ENCODE data around the gene CSE1L. TPM values are rescaled to one million over a fixed set of nuclear protein-coding genes. Genes with fewer than 3 reads are reported as not detected.

The CSE1L gene
- total RNA-seq, 2 experiments from 2014 or later: 115 TPM

GRCh38 chr20:49030954-49031619, 15.0 kb upstream of the CSE1L start:
- Mint-ChIP-seq H3K27me3 (no peaks in the 10 kb centered on the region), H3K4me1 (ENCODE audit: low read depth) (no peaks in the 10 kb centered on the region), H3K27ac (no peak overlapping the region), H3K36me3 (ENCODE audit: low read depth) (peaks cover 28% of the 10 kb centered on the region), H3K9me3 (no peaks in the 10 kb centered on the region), H3K4me3 (no peak overlapping the region)
- no peak for DNase-seq
- no peak for ATAC-seq
- CTCF ChIA-PET: interaction anchor here (1.2 to 1.7 kb wide), 4 partner anchors 14 to 186 kb away, joined by 3 to 5 read pairs (median 4); no protein-coding TSS in a partner anchor
- POLR2A ChIA-PET: interaction anchor here (0.8 to 1.5 kb wide), 2 partner anchors 15 to 25 kb away, joined by 5 read pairs; partner anchors contain the start of gene CSE1L
- intact Hi-C loops (cut with micrococcal nuclease): no loop called here
- TF ChIP-seq, protein P1, sequence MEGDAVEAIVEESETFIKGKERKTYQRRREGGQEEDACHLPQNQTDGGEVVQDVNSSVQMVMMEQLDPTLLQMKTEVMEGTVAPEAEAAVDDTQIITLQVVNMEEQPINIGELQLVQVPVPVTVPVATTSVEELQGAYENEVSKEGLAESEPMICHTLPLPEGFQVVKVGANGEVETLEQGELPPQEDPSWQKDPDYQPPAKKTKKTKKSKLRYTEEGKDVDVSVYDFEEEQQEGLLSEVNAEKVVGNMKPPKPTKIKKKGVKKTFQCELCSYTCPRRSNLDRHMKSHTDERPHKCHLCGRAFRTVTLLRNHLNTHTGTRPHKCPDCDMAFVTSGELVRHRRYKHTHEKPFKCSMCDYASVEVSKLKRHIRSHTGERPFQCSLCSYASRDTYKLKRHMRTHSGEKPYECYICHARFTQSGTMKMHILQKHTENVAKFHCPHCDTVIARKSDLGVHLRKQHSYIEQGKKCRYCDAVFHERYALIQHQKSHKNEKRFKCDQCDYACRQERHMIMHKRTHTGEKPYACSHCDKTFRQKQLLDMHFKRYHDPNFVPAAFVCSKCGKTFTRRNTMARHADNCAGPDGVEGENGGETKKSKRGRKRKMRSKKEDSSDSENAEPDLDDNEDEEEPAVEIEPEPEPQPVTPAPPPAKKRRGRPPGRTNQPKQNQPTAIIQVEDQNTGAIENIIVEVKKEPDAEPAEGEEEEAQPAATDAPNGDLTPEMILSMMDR (IDR thresholded peaks at IDR 0.05): no peak

DNA sequence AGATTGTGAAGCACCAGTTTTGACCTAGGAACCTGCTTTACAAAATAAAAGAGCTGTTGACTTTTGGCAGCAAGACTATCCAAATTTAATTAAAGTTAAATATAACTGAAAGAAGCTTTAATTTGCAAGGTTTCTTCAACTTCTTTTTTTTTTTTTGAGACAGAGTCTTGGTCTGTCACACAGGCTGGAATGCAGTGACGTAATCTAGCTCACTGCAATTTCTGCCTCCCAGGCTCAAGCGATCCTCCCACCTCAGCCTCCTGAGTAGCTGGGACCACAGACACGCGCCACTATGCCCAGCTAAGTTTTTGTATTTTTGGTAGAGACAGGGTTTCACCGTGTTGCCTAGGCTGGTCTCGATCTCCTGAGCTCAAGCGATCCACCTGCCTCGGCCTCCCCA, 13.7 kb upstream of the CSE1L start:
- no peaks in the 10 kb centered on the region for H3K9me3 Mint-ChIP-seq
- intact Hi-C loops (cut with micrococcal nuclease): no loop called here
- peaks cover 2% of the 10 kb centered on the region for H3K4me1 Mint-ChIP-seq (ENCODE audit: low read depth)
- ATAC-seq (no peak), DNase-seq (no peak)
- no peak overlapping the region for H3K27ac Mint-ChIP-seq
- H3K4me3 Mint-ChIP-seq: no peak overlapping the region
- ChIA-PET CTCF (no interaction called here), POLR2A (interaction anchor here (0.7 kb wide), 1 partner anchor 127 kb away, joined by 3 read pairs; no protein-coding TSS in a partner anchor)
- TF ChIP-seq, protein P1 (IDR thresholded peaks at IDR 0.05): no peak
- H3K27me3 Mint-ChIP-seq: no peaks in the 10 kb centered on the region
- H3K36me3 Mint-ChIP-seq (ENCODE audit: low read depth): peaks cover 26% of the 10 kb centered on the region

DNA sequence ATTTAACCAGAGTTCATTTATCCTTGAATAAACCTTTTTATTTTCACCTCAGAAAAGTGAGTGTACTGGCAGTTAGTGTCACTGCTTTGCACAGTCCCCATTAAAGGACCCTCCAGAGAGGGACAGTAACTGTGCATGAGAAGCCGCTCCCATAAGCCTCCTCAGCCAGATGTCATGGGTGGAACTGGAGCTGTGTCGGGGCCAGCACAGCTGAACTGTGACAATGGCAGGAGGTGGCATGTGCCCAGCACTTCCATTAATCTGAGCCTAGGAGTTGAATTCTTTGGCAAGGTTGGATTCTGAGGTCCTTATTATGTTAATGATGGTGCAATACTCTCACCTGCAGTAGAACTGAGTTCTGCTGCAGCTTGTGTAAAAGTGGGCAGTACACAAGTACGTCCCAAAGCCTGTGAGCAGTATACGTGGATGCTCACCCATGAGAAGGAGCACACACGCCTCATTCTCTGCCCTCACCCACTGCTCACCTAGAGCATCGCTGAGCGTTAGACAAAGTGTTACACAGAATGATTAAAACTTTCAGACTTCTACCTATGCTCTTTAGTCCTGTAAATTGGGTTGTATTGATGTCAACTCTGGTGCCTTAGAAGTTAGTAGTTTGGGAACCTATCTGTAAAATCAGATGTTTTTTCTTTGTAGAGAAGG, 11.9 kb upstream of the CSE1L start:
- peaks cover 17% of the 10 kb centered on the region for H3K36me3 Mint-ChIP-seq (ENCODE audit: low read depth)
- ChIA-PET POLR2A (interaction anchor here (0.6 kb wide), 1 partner anchor 92 kb away, joined by 3 read pairs; no protein-coding TSS in a partner anchor), CTCF (no interaction called here)
- H3K27me3 Mint-ChIP-seq: no peaks in the 10 kb centered on the region
- no peak overlapping the region for H3K4me3 Mint-ChIP-seq
- H3K9me3 Mint-ChIP-seq: no peaks in the 10 kb centered on the region
- peaks cover 12% of the 10 kb centered on the region for H3K4me1 Mint-ChIP-seq (ENCODE audit: low read depth)
- intact Hi-C loops (cut with micrococcal nuclease): no loop called here
- TF ChIP-seq, protein P1 (IDR thresholded peaks at IDR 0.05): no peak
- DNase-seq (no peak), ATAC-seq (no peak)
- H3K27ac Mint-ChIP-seq: no peak overlapping the region

DNA sequence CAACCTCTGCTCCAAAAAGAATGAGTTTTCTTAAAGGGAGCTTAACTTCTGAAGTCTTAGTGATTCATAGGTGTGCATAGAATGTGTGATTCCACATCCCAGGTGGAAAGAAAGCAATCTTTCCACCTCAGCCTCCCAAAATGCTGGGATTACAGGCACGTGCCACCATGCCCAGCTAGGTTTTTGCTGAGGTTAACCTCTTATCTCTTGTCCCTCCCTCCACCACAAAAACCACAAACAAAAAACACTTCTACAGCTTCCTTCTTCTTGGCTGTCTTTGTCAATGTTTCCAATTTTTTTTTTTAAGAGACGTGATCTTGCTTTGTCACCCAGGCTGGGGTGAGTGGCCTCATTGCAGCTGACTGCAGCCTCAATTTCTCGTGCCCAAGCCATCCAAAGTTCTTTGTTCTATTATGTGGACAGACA, 8.1 kb upstream of the CSE1L start:
- POLR2A ChIA-PET: interaction anchor here (0.5 to 2.7 kb wide), 7 partner anchors 9 to 105 kb away, joined by 3 to 30 read pairs (median 3); partner anchors contain the start of gene CSE1L
- CTCF ChIA-PET: interaction anchor here (0.8 to 1.3 kb wide), 4 partner anchors 9 to 180 kb away, joined by 3 to 4 read pairs (median 3); no protein-coding TSS in a partner anchor
- intact Hi-C loops (cut with micrococcal nuclease): no loop called here
- no peak overlapping the region for H3K4me3 Mint-ChIP-seq
- DNase-seq: peak; percentile 44
- TF ChIP-seq, protein P1 (IDR thresholded peaks at IDR 0.05): no peak
- H3K27ac Mint-ChIP-seq: peak overlapping the region; percentile 49
- peak; percentile 83 for ATAC-seq
- H3K9me3 Mint-ChIP-seq: no peaks in the 10 kb centered on the region
- peaks cover 14% of the 10 kb centered on the region for H3K4me1 Mint-ChIP-seq (ENCODE audit: low read depth)
- H3K27me3 Mint-ChIP-seq: no peaks in the 10 kb centered on the region
- H3K36me3 Mint-ChIP-seq (ENCODE audit: low read depth): peaks cover 11% of the 10 kb centered on the region

GRCh38 chr20:49039854-49040253, 6.3 kb upstream of the CSE1L start:
- POLR2A ChIA-PET: no interaction called here
- no peak for ATAC-seq
- intact Hi-C loops (cut with micrococcal nuclease): no loop called here
- H3K27me3 Mint-ChIP-seq: no peaks in the 10 kb centered on the region
- CTCF ChIA-PET: no interaction called here
- H3K4me1 Mint-ChIP-seq (ENCODE audit: low read depth): peaks cover 16% of the 10 kb centered on the region
- H3K9me3 Mint-ChIP-seq: no peaks in the 10 kb centered on the region
- H3K4me3 Mint-ChIP-seq: no peak overlapping the region
- DNase-seq: no peak
- TF ChIP-seq, protein P1 (IDR thresholded peaks at IDR 0.05): no peak
- no peak overlapping the region for H3K27ac Mint-ChIP-seq
- peaks cover 5% of the 10 kb centered on the region for H3K36me3 Mint-ChIP-seq (ENCODE audit: low read depth)
